H9 (cell line): ENCODE measurements around the gene BCL7B. TPM values are rescaled to one million over a fixed set of nuclear protein-coding genes. Genes with fewer than 3 reads are reported as not detected.
A peak's percentile ranks its signal among the peaks of the same experiment; 100 is the strongest.

Experiments used
- DNase-seq: peaks from one replicate; pipeline ENCODE4 v3.0.0-alpha.2; 2017
- H2AFZ ChIP-seq: one replicate; pipeline ENCODE4 v1.6.1; 2013; ENCODE audit warnings: mild to moderate bottlenecking, low read length, control low read depth, moderate library complexity
- H2AK5ac ChIP-seq: 2 replicates; pipeline ENCODE4 v1.6.1; 2013; ENCODE audit warnings: low read length, control low read depth, mixed read lengths; ENCODE audit not compliant: insufficient read length
- H2BK120ac ChIP-seq: one replicate; pipeline ENCODE4 v1.6.1; 2013; ENCODE audit warnings: low read depth, mild to moderate bottlenecking, low read length, control low read depth, inconsistent platforms; ENCODE audit not compliant: poor library complexity, severe bottlenecking
- H2BK12ac ChIP-seq: 2 replicates; pipeline ENCODE4 v1.6.1; 2013; ENCODE audit warnings: low read length, control low read depth, mixed read lengths, low read depth; ENCODE audit not compliant: insufficient read length
- H2BK15ac ChIP-seq: 2 replicates; pipeline ENCODE4 v1.6.1; 2013; ENCODE audit warnings: low read depth, low read length, control low read depth
- H2BK20ac ChIP-seq: one replicate; pipeline ENCODE4 v1.6.1; 2013; ENCODE audit warnings: low read depth, mild to moderate bottlenecking, low read length, control low read depth, inconsistent platforms; ENCODE audit not compliant: poor library complexity, severe bottlenecking
- H2BK5ac ChIP-seq: 2 replicates; pipeline ENCODE4 v1.6.1; 2013; ENCODE audit warnings: low read length, control low read depth, mixed read lengths; ENCODE audit not compliant: insufficient read length
- H3K14ac ChIP-seq: 2 replicates; pipeline ENCODE4 v1.6.1; 2013; ENCODE audit warnings: low read length, control low read depth; ENCODE audit not compliant: insufficient read depth
- H3K18ac ChIP-seq: 2 replicates; pipeline ENCODE4 v1.6.1; 2013; ENCODE audit warnings: low read depth, mild to moderate bottlenecking, mixed read lengths, low read length, control low read depth; ENCODE audit not compliant: insufficient read length
- H3K23ac ChIP-seq: 2 replicates; pipeline ENCODE4 v1.6.1; 2013; ENCODE audit warnings: low read length, control low read depth, mixed read lengths, low read depth; ENCODE audit not compliant: insufficient read length
- H3K23me2 ChIP-seq: 2 replicates; pipeline ENCODE4 v1.6.1; 2013; ENCODE audit warnings: low read depth, mild to moderate bottlenecking, mixed read lengths, low read length, control low read depth; ENCODE audit not compliant: insufficient read length, poor library complexity, severe bottlenecking
- H3K27ac ChIP-seq: 2 replicates; pipeline ENCODE4 v1.5.1; 2013; ENCODE audit warnings: low read length, control low read depth, mixed read lengths, low read depth; ENCODE audit not compliant: insufficient read length
- H3K27me3 ChIP-seq: 2 replicates; pipeline ENCODE4 v1.6.1; 2013; ENCODE audit warnings: low read length, control low read depth, inconsistent platforms; ENCODE audit not compliant: insufficient read depth
- H3K4ac ChIP-seq: 2 replicates; pipeline ENCODE4 v1.6.1; 2013; ENCODE audit warnings: low read depth, mild to moderate bottlenecking, control low read depth, inconsistent platforms, low read length, moderate library complexity
- H3K4me1 ChIP-seq: 2 replicates; pipeline ENCODE4 v1.6.1; 2013; ENCODE audit warnings: low read length, control low read depth, inconsistent platforms; ENCODE audit not compliant: insufficient read depth
- H3K4me2 ChIP-seq: 2 replicates; pipeline ENCODE4 v1.6.1; 2013; ENCODE audit warnings: low read length, control low read depth, mixed read lengths; ENCODE audit not compliant: insufficient read length, insufficient read depth
- H3K56ac ChIP-seq: 2 replicates; pipeline ENCODE4 v1.6.1; 2013; ENCODE audit warnings: low read depth, mild to moderate bottlenecking, mixed read lengths, low read length, control low read depth; ENCODE audit not compliant: insufficient read length
- H3K79me1 ChIP-seq: 2 replicates; pipeline ENCODE4 v1.6.1; 2013; ENCODE audit warnings: low read depth, mild to moderate bottlenecking, moderate library complexity, low read length, control low read depth, inconsistent platforms; ENCODE audit not compliant: insufficient read depth, poor library complexity, severe bottlenecking
- H3K79me2 ChIP-seq: 2 replicates; pipeline ENCODE4 v1.6.1; 2013; ENCODE audit warnings: low read length, control low read depth, inconsistent platforms; ENCODE audit not compliant: insufficient read depth
- H3K9ac ChIP-seq: 2 replicates; pipeline ENCODE4 v1.6.1; 2013; ENCODE audit warnings: low read length, control low read depth, mixed read lengths; ENCODE audit not compliant: insufficient read length; ENCODE audit errors: extremely low read depth
- H3K9me3 ChIP-seq: one replicate; pipeline ENCODE4 v1.6.1; 2013; ENCODE audit warnings: low read depth, low read length, inconsistent platforms; ENCODE audit not compliant: control insufficient read depth
- H3T11ph ChIP-seq: one replicate; pipeline ENCODE4 v1.6.1; 2013; ENCODE audit warnings: mild to moderate bottlenecking, low read length, control low read depth, inconsistent platforms
- H4K20me1 ChIP-seq: one replicate; pipeline ENCODE4 v1.6.1; 2013; ENCODE audit not compliant: control insufficient read depth, insufficient read length, insufficient read depth
- H4K5ac ChIP-seq: 2 replicates; pipeline ENCODE4 v1.6.1; 2013; ENCODE audit warnings: low read depth, mild to moderate bottlenecking, mixed read lengths, low read length, control low read depth; ENCODE audit not compliant: insufficient read length
- H4K8ac ChIP-seq: replicated peaks from 2 replicates; pipeline ENCODE4 v1.6.1; 2013; ENCODE audit warnings: low read length, control low read depth, mixed read lengths, low read depth; ENCODE audit not compliant: insufficient read length
- H4K91ac ChIP-seq: 2 replicates; pipeline ENCODE4 v1.6.1; 2013; ENCODE audit warnings: low read depth, mild to moderate bottlenecking, moderate library complexity, mixed read lengths, low read length, control low read depth; ENCODE audit not compliant: insufficient read length
- H3K27ac Mint-ChIP-seq, 3 experiments: 2 replicates in 2 of 3; 3 replicates in 1 of 3; pipeline ENCODE4 v1.8.0; 2020 to 2021; ENCODE audit warnings: mixed read lengths in 3 of 3, mild to moderate bottlenecking in 1 of 3, moderate library complexity in 1 of 3
- H3K27me3 Mint-ChIP-seq: 2 replicates; pipeline ENCODE4 v1.8.0; 2021; ENCODE audit warnings: low read depth, mild to moderate bottlenecking, moderate library complexity, mixed read lengths
- H3K36me3 Mint-ChIP-seq, 3 experiments: 2 replicates in 2 of 3; 3 replicates in 1 of 3; pipeline ENCODE4 v1.8.0; 2020 to 2021; ENCODE audit warnings: low read depth in 3 of 3, mixed read lengths in 3 of 3; ENCODE audit not compliant: insufficient read depth in 1 of 3
- H3K4me1 Mint-ChIP-seq, 2 experiments: 2 replicates each; pipeline ENCODE4 v1.8.0; 2020; ENCODE audit warnings: mixed read lengths in 2 of 2
- H3K4me3 Mint-ChIP-seq, 2 experiments: 2 replicates in 1 of 2; 3 replicates in 1 of 2; pipeline ENCODE4 v1.8.0; 2020 to 2021; ENCODE audit warnings: mild to moderate bottlenecking in 2 of 2, mixed read lengths in 2 of 2, moderate library complexity in 1 of 2
- H3K9me3 Mint-ChIP-seq, 2 experiments: 2 replicates in 1 of 2; 3 replicates in 1 of 2; pipeline ENCODE4 v1.8.0; 2020; ENCODE audit warnings: mild to moderate bottlenecking in 2 of 2, mixed read lengths in 2 of 2, moderate library complexity in 1 of 2
- CTCF ChIP-seq: fragments of 200-600 bp; sonication (generic); conservative IDR thresholded peaks from 3 replicates; pipeline ENCODE4 v1.8.0; 2021; ENCODE audit warnings: antibody characterized with exemption, mild to moderate bottlenecking
- WGBS: extraction: QIAGEN DNeasy Blood & Tissue Kit; methylation state at CpG from one replicate; pipeline ENCODE4 v1.1.7; 2013; ENCODE audit warnings: missing lambda C conversion rate, low lambda C conversion rate, mixed read lengths; ENCODE audit not compliant: insufficient read length; ENCODE audit errors: extremely low coverage; 5-methylcytosine and 5-hydroxymethylcytosine counted together
- total RNA-seq: library from RNA; stranded (reverse); gene quantifications from 2 replicates; pipeline ENCODE4 v1.2.1, GENCODE V29; 2021

Gene BCL7B
- total RNA-seq, 1 experiment from 2014 or later, result 48.9 TPM

GRCh38 chr7:73577627-73578341 is 20.3 kb upstream of the BCL7B start:
- H3T11ph ChIP-seq, result no peak overlapping the region
- no peak overlapping the region for H3K4ac ChIP-seq
- Mint-ChIP-seq H3K27ac (peak overlapping the region in 1 of 3 experiments; percentile 84; a peak in 4 of 7 replicates), H3K4me1 (peaks cover 14 to 19% of the 10 kb centered on the region in 2 experiments), H3K4me3 (peak overlapping the region; percentile 85 to 93), H3K9me3 (no peaks in the 10 kb centered on the region), H3K27me3 (peaks cover 46% of the 10 kb centered on the region), H3K36me3 (peaks cover 15 to 32% (median 26%) of the 10 kb centered on the region in 3 experiments; a peak in 6 of 7 replicates)
- no peak for DNase-seq
- H3K56ac ChIP-seq, result no peak overlapping the region
- H2BK20ac ChIP-seq, result no peak overlapping the region
- no peak overlapping the region for H2BK12ac ChIP-seq
- H4K91ac ChIP-seq, result no peak overlapping the region
- H3K9ac ChIP-seq, result peak overlapping the region; percentile 82
- peak overlapping the region; percentile 88 for H3K14ac ChIP-seq
- H3K18ac ChIP-seq, result peak overlapping the region; percentile 76
- H3K23me2 ChIP-seq, result peaks cover 8% of the 10 kb centered on the region
- H3K27ac ChIP-seq, result no peak overlapping the region
- H4K20me1 ChIP-seq, result no peaks in the 10 kb centered on the region
- H3K27me3 ChIP-seq, result no peaks in the 10 kb centered on the region; the same call in 1 of the 2 replicates
- H2AFZ ChIP-seq, result no peak overlapping the region
- H3K23ac ChIP-seq, result no peak overlapping the region
- peak overlapping the region; percentile 92 for H3K4me2 ChIP-seq
- no peak overlapping the region for H2BK15ac ChIP-seq
- WGBS, result no CpG with 5 or more reads among the region's 32 CpGs
- H4K5ac ChIP-seq, result no peak overlapping the region
- H2AK5ac ChIP-seq, result no peak overlapping the region
- H2BK120ac ChIP-seq, result no peak overlapping the region
- TF ChIP-seq CTCF, result no peak
- no peaks in the 10 kb centered on the region for H3K4me1 ChIP-seq
- H3K9me3 ChIP-seq, result no peaks in the 10 kb centered on the region
- H3K79me2 ChIP-seq, result no peaks in the 10 kb centered on the region
- no peak overlapping the region for H2BK5ac ChIP-seq
- H4K8ac ChIP-seq, result no peak overlapping the region
- H3K79me1 ChIP-seq, result no peaks in the 10 kb centered on the region
